ENCODE data around the gene GPX1.
"Not testable (repeated sequence)": the region's sequence is repeated elsewhere in the genome, so short reads cannot be mapped to it uniquely, and the experiment has no call there.

Gene GPX1

DNA sequence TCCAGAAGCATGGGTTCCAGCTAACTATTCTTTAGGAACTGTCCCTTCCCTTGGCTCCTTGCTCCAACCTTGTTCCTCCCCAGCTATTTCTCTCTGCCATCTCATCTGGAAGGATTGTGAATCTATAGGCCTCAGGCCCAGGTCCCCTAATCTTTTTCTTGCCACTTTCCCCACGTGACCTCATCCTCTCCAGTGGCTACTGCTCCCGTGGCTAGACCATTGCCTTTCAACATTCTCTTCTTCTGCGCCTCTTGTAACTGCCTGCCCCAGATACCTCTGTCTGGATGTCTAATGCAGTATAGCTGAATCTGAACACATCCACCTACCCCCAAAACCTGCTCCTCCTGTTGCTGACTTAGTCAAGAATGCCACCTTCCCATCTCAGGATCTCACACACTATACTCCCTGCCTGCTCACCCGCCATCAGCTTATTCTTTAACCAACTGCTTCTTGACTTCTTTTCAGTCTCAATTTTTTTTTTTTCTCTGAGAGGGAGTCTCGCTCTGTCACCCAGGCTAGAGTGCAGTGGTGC, 5.2 kb downstream of the GPX1 start:
- no peak overlapping the region for H3K27ac ChIP-seq
- TF ChIP-seq, protein P1, sequence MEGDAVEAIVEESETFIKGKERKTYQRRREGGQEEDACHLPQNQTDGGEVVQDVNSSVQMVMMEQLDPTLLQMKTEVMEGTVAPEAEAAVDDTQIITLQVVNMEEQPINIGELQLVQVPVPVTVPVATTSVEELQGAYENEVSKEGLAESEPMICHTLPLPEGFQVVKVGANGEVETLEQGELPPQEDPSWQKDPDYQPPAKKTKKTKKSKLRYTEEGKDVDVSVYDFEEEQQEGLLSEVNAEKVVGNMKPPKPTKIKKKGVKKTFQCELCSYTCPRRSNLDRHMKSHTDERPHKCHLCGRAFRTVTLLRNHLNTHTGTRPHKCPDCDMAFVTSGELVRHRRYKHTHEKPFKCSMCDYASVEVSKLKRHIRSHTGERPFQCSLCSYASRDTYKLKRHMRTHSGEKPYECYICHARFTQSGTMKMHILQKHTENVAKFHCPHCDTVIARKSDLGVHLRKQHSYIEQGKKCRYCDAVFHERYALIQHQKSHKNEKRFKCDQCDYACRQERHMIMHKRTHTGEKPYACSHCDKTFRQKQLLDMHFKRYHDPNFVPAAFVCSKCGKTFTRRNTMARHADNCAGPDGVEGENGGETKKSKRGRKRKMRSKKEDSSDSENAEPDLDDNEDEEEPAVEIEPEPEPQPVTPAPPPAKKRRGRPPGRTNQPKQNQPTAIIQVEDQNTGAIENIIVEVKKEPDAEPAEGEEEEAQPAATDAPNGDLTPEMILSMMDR (IDR thresholded peaks at IDR 0.05; ENCODE audit: low read depth, low read length) = no peak
- H3K27me3 ChIP-seq (ENCODE audit: insufficient read depth, low read depth, severe bottlenecking) = no peaks in the 10 kb centered on the region
- no peak for DNase-seq
- peaks cover 22% of the 10 kb centered on the region for H3K36me3 ChIP-seq
- H3K4me3 ChIP-seq (ENCODE audit: low read depth, low read length) = no peak overlapping the region
- no peaks in the 10 kb centered on the region for H3K9me3 ChIP-seq (ENCODE audit: severe bottlenecking)

DNA sequence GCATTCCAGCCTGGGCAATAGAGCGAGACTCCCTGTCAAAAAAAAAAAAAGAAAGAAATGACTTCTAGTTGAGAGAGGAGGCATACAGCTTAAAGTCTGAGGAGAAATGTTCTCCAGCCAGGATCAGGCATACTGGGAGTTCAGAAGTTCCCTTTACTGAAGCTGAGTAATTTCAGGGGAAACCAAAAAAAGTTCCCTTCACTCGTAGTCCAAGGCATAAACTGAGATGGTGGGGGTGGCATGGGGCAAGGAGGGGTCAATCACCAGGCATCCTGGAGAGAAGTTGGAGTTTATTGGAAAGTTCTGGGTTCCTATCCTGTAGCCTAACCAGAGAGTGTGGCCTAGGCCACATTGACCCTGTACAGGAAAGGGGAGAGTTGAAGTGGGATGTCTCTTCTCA, 5.9 kb downstream of the GPX1 start:
- no peak overlapping the region for H3K27ac ChIP-seq
- no peak overlapping the region for H3K4me3 ChIP-seq (ENCODE audit: low read depth, low read length)
- H3K36me3 ChIP-seq = peaks cover 20% of the 10 kb centered on the region
- no peaks in the 10 kb centered on the region for H3K9me3 ChIP-seq (ENCODE audit: severe bottlenecking)
- H3K27me3 ChIP-seq (ENCODE audit: insufficient read depth, low read depth, severe bottlenecking) = no peaks in the 10 kb centered on the region
- DNase-seq = no peak
- TF ChIP-seq, protein P1 (IDR thresholded peaks at IDR 0.05; ENCODE audit: low read depth, low read length) = no peak

DNA sequence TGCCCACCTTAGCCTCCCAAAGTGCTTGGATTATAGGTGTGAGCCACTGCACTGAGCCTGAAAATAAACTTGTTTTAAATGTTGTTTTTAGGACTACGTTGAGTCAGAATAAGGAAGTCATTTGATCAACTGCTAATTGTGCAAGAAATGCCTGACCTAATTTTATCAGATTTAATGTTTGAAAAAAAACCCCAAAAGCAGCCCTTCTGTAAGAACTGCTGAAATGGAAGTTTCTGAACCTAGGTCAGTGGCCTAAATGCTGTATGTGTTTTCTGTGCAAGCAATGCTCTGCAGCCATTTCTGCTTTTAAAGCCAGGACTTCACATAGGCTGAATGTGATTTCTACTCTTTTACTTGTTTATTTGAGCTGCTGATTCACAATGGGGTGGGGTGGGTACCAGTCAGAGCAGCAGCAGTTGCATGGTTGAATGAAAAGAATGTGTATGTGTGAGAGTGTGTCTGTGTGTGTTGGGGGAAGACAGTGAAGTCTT, 6.6 kb downstream of the GPX1 start:
- Histone ChIP-seq H3K27ac (no peak overlapping the region), H3K36me3 (peaks cover 18% of the 10 kb centered on the region), H3K4me3 (ENCODE audit: low read depth, low read length) (no peak overlapping the region), H3K27me3 (ENCODE audit: insufficient read depth, low read depth, severe bottlenecking) (no peaks in the 10 kb centered on the region), H3K9me3 (ENCODE audit: severe bottlenecking) (no peaks in the 10 kb centered on the region)
- TF ChIP-seq, protein P1 (IDR thresholded peaks at IDR 0.05; ENCODE audit: low read depth, low read length) = no peak
- no peak for DNase-seq

DNA sequence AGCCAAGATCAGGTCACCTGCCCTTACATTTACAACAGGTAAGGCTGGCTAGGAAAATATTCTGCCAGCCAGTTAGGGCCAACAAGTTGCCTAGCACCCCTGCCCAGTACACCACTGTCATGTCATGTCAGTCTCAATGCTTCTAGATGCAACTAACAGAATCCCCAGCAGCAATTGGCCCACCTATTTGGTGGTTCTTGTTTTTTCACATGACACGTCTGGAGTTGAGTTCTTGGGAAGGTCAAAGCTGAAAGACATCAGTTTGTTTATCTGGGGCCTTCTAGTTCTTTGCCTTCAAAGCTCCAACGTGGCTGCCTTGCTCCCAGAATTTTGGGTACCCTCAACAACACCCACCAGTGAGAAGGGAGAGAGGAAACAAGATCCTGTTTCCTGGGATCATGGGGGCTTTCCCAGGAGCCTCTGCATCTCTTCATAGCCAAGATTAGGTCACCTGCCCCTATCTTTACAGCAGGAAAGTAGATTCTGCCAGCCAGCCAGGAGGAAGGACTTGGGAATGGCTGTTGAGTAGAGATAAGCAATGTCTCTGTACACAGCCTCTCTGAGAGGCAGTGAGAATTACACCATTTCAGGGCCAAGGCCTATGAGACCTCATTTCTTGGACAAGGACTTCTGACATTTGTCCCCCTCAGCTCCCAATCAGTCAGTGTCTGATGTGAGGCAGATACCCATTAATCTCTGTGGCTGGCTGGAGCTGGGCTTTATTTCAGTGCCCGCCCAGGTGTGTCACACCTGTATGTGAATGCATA, 8.6 kb downstream of the GPX1 start:
- DNase-seq = no peak
- TF ChIP-seq, protein P1 (IDR thresholded peaks at IDR 0.05; ENCODE audit: low read depth, low read length) = no peak
- Histone ChIP-seq H3K4me3 (ENCODE audit: low read depth, low read length) (no peak overlapping the region), H3K27me3 (ENCODE audit: insufficient read depth, low read depth, severe bottlenecking) (no peaks in the 10 kb centered on the region), H3K36me3 (no peaks in the 10 kb centered on the region), H3K9me3 (ENCODE audit: severe bottlenecking) (no peaks in the 10 kb centered on the region), H3K27ac (no peak overlapping the region)

DNA sequence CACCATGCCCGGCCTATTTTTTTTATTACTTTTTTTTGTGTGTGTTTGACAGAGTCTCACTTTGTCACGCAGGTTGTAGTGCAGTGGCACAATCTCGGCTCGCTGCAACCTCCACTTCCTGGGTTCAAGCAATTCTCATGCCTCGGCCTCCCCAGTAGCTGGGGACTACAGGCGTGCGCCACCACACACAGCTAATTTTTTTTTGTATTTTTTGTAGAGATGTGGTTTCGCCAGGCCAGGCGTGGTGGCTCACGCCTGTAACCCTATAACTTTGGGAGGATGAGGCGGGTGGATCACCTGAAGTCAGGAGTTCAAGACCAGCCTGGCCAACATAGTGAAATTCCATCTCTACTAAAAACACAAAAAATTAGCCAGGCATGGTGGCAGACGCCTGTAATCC, 9.8 kb downstream of the GPX1 start:
- not testable (repeated sequence) for H3K36me3 ChIP-seq; H3K27me3 ChIP-seq (ENCODE audit: insufficient read depth, low read depth, severe bottlenecking); H3K27ac ChIP-seq; DNase-seq; H3K9me3 ChIP-seq (ENCODE audit: severe bottlenecking); H3K4me3 ChIP-seq (ENCODE audit: low read depth, low read length)

DNA sequence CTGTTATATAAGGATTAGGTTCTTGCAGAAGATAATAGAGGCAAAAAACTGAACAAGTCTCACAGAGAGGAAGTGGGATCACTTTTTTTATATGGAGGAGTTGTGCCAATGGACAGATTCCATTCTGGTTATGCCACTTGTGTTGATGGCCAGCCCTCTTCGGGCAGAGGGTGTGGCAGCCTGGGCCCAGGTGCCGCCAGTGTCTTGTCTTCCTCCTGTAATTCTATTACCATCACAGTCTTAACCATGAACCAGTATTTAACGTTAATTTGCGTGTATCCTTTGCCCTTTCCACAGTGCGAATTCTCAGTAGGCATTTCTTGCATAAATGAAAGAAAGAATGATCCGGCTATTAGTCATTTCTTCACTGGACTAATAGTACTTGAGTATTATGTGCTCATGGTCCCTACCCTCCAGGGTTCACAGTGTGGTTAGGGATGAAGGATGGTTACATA, 11.3 kb downstream of the GPX1 start:
- H3K4me3 ChIP-seq (ENCODE audit: low read depth, low read length) = no peak overlapping the region
- H3K27me3 ChIP-seq (ENCODE audit: insufficient read depth, low read depth, severe bottlenecking) = no peaks in the 10 kb centered on the region
- no peak overlapping the region for H3K27ac ChIP-seq
- no peak for DNase-seq
- no peaks in the 10 kb centered on the region for H3K9me3 ChIP-seq (ENCODE audit: severe bottlenecking)
- TF ChIP-seq, protein P1 (IDR thresholded peaks at IDR 0.05; ENCODE audit: low read depth, low read length) = no peak
- no peaks in the 10 kb centered on the region for H3K36me3 ChIP-seq
